Stimulated activated CD4-positive, alpha-beta T cell treated with anti-CD3 and anti-CD28 coated beads, Interleukin-4, amount 100 ng/mL, for 1 hour (primary cell): ENCODE data around the gene PWWP2A.
"Not testable (repeated sequence)": the region's sequence is repeated elsewhere in the genome, so short reads cannot be mapped to it uniquely, and the experiment has no call there.

Experiments
- DNase-seq: peaks from one replicate; pipeline ENCODE4 v3.0.0-alpha.2; 2020

PWWP2A gene

GRCh38 chr5:160119142-160119904 is at the start of gene PWWP2A:
Gene PWWP2A (minus strand): TSS chr5:160119450. CDS start chr5:160119388, 62 bp downstream.
- peak; percentile 94 for DNase-seq

GRCh38 chr5:160167624-160168165 is 48.4 kb upstream of the PWWP2A start:
- no peak for DNase-seq

- DNase-seq: no peak
Observed at GRCh38 chr5:160166973-160167623, 47.8 kb upstream of the PWWP2A start.

- no peak for DNase-seq
Observed at GRCh38 chr5:160166069-160166972, 47.1 kb upstream of the PWWP2A start.

- DNase-seq: no peak
Observed at GRCh38 chr5:160165137-160166068, 46.2 kb upstream of the PWWP2A start.

- DNase-seq: no peak
Observed at GRCh38 chr5:160162910-160163309, 43.7 kb upstream of the PWWP2A start.

GRCh38 chr5:160161626-160162025 is 42.4 kb upstream of the PWWP2A start:
- DNase-seq: no peak

GRCh38 chr5:160160875-160161274 is 41.6 kb upstream of the PWWP2A start:
- not testable (repeated sequence) for DNase-seq

- DNase-seq: no peak
Observed at GRCh38 chr5:160159991-160160792, 40.9 kb upstream of the PWWP2A start.

- DNase-seq: no peak
Observed at GRCh38 chr5:160158087-160158486, 38.8 kb upstream of the PWWP2A start.

- no peak for DNase-seq
Observed at GRCh38 chr5:160155017-160155750, 35.9 kb upstream of the PWWP2A start.

- no peak for DNase-seq
Observed at GRCh38 chr5:160152901-160153300, 33.7 kb upstream of the PWWP2A start.

GRCh38 chr5:160152287-160152686 is 33.0 kb upstream of the PWWP2A start:
- no peak for DNase-seq

- no peak for DNase-seq
Observed at GRCh38 chr5:160151017-160151416, 31.8 kb upstream of the PWWP2A start.

- no peak for DNase-seq
Observed at GRCh38 chr5:160150381-160150780, 31.1 kb upstream of the PWWP2A start.

- not testable (repeated sequence) for DNase-seq
Observed at GRCh38 chr5:160144436-160144835, 25.2 kb upstream of the PWWP2A start.

GRCh38 chr5:160134332-160134731 is 15.1 kb upstream of the PWWP2A start:
- no peak for DNase-seq

GRCh38 chr5:160133918-160134304 is 14.7 kb upstream of the PWWP2A start:
- DNase-seq: no peak

- no peak for DNase-seq
Observed at GRCh38 chr5:160133071-160133917, 14.0 kb upstream of the PWWP2A start.
